ENCODE data around the gene EML4. TPM values are rescaled to one million over a fixed set of nuclear protein-coding genes. Genes with fewer than 3 reads are reported as not detected.

Gene EML4
- total RNA-seq, 1 experiment from 2014 or later: 107 TPM

DNA sequence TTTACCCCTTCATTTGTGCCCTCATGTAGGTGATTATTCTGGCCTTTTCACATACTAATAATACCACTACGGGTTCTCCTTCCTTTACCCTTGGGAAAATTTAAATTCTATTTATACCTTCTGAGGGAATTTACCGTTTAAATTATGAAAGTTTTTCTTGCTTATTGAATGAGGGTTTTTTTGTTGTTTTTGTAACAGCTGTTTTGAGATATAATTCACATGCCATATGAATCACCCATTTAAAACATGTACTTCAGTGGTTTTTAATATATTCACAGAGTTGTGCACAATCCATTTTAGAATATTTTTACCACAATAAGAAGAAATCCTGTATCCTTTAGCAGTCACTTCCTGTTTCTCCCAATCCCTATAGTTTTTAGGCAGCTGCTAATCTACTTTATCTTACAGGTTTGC is 54.7 kb downstream of the EML4 start:
- in situ Hi-C loops (cut with HindIII; ENCODE audit: low pct_unique_long_range_greater_than_20kb, low sequenced_read_pairs) (no loop called here), intact Hi-C loops (cut with micrococcal nuclease; ENCODE audit: unreplicated experiment) (no loop called here)
- Histone ChIP-seq H3K27me3 (ENCODE audit: control insufficient read depth, insufficient read depth, low read length) (no peaks in the 10 kb centered on the region), H3K4me1 (ENCODE audit: control insufficient read depth, insufficient read depth, low read length) (peaks cover 38% of the 10 kb centered on the region), H3K27ac (ENCODE audit: low read length) (peak overlapping the region; percentile 60), H3K9me3 (ENCODE audit: control insufficient read depth, insufficient read depth, low read depth, low read length) (no peaks in the 10 kb centered on the region), H3K36me3 (ENCODE audit: control insufficient read depth, insufficient read depth, low read length) (no peaks in the 10 kb centered on the region), H3K4me3 (ENCODE audit: low read depth in 2 of 2, low read length in 2 of 2) (no peak overlapping the region)
- TF ChIP-seq TCF7L2 (IDR thresholded peaks at IDR 0.05; ENCODE audit: low read depth, low read length) (no peak), SIN3A (IDR thresholded peaks at IDR 0.05; ENCODE audit: borderline replicate concordance, insufficient read depth, low read depth, low read length) (no peak), POLR2AphosphoS5 (IDR thresholded peaks at IDR 0.05; ENCODE audit: low read depth, low read length) (no peak)
- TF ChIP-seq, protein P1, sequence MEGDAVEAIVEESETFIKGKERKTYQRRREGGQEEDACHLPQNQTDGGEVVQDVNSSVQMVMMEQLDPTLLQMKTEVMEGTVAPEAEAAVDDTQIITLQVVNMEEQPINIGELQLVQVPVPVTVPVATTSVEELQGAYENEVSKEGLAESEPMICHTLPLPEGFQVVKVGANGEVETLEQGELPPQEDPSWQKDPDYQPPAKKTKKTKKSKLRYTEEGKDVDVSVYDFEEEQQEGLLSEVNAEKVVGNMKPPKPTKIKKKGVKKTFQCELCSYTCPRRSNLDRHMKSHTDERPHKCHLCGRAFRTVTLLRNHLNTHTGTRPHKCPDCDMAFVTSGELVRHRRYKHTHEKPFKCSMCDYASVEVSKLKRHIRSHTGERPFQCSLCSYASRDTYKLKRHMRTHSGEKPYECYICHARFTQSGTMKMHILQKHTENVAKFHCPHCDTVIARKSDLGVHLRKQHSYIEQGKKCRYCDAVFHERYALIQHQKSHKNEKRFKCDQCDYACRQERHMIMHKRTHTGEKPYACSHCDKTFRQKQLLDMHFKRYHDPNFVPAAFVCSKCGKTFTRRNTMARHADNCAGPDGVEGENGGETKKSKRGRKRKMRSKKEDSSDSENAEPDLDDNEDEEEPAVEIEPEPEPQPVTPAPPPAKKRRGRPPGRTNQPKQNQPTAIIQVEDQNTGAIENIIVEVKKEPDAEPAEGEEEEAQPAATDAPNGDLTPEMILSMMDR (IDR thresholded peaks at IDR 0.05): no peak
- TF ChIP-seq, protein P2, sequence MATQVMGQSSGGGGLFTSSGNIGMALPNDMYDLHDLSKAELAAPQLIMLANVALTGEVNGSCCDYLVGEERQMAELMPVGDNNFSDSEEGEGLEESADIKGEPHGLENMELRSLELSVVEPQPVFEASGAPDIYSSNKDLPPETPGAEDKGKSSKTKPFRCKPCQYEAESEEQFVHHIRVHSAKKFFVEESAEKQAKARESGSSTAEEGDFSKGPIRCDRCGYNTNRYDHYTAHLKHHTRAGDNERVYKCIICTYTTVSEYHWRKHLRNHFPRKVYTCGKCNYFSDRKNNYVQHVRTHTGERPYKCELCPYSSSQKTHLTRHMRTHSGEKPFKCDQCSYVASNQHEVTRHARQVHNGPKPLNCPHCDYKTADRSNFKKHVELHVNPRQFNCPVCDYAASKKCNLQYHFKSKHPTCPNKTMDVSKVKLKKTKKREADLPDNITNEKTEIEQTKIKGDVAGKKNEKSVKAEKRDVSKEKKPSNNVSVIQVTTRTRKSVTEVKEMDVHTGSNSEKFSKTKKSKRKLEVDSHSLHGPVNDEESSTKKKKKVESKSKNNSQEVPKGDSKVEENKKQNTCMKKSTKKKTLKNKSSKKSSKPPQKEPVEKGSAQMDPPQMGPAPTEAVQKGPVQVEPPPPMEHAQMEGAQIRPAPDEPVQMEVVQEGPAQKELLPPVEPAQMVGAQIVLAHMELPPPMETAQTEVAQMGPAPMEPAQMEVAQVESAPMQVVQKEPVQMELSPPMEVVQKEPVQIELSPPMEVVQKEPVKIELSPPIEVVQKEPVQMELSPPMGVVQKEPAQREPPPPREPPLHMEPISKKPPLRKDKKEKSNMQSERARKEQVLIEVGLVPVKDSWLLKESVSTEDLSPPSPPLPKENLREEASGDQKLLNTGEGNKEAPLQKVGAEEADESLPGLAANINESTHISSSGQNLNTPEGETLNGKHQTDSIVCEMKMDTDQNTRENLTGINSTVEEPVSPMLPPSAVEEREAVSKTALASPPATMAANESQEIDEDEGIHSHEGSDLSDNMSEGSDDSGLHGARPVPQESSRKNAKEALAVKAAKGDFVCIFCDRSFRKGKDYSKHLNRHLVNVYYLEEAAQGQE (IDR thresholded peaks at IDR 0.05; ENCODE audit: insufficient read depth in 1 of 2, low read depth in 2 of 2, low read length in 1 of 2): no peak
- no peak for DNase-seq (ENCODE audit: low read depth, low spot score)
- no TSS peak for BruUV-seq (replicated peaks)
- ChIA-PET CTCF (no interaction called here), POLR2A (no interaction called here)
- ATAC-seq: no peak

DNA sequence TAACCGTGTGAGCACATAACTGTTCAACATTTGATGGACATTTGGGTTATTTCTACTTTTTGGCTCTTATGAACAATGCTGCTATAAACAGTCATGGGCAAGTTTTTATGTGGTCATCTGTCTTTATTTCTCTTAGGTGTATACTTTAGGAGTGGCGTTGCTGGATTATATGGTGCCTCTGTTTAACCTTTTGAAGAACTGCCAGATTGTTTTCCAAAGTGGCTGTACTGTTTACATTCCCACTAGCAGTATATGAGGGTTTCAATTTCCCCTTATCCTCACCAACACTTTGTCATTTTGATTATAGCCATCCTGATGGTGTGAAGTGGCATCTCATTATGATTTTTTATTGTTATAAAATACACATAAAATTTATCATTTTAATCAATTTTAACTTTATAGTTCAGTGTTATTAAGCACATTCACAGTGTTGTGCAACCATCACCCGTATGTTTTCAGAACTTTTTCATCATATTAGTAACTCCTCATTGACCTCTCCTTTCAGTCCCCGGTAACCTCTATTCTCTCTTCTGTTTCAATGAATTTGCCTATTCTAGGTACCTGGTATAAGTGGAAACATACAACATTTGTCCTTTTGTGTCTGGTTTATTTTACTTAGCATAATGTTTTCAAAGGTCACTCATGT is 55.4 kb downstream of the EML4 start:
- TF ChIP-seq, protein P1 (IDR thresholded peaks at IDR 0.05): no peak
- TF ChIP-seq TCF7L2 (IDR thresholded peaks at IDR 0.05; ENCODE audit: low read depth, low read length): 0 out of 2 replicates have a peak, but pooled peaks have one; percentile 24
- H3K4me3 ChIP-seq (ENCODE audit: low read depth in 2 of 2, low read length in 2 of 2): no peak overlapping the region
- no TSS peak for BruUV-seq (replicated peaks)
- H3K36me3 ChIP-seq (ENCODE audit: control insufficient read depth, insufficient read depth, low read length): no peaks in the 10 kb centered on the region
- H3K9me3 ChIP-seq (ENCODE audit: control insufficient read depth, insufficient read depth, low read depth, low read length): no peaks in the 10 kb centered on the region
- H3K4me1 ChIP-seq (ENCODE audit: control insufficient read depth, insufficient read depth, low read length): peaks cover 40% of the 10 kb centered on the region
- intact Hi-C loops (cut with micrococcal nuclease; ENCODE audit: unreplicated experiment) (no loop called here), in situ Hi-C loops (cut with HindIII; ENCODE audit: low pct_unique_long_range_greater_than_20kb, low sequenced_read_pairs) (no loop called here)
- H3K27ac ChIP-seq (ENCODE audit: low read length): 0 out of 2 replicates have a peak overlapping the region, but pooled peaks have one; percentile 5
- ATAC-seq (no peak), DNase-seq (ENCODE audit: low read depth, low spot score) (no peak)
- H3K27me3 ChIP-seq (ENCODE audit: control insufficient read depth, insufficient read depth, low read length): no peaks in the 10 kb centered on the region
- ChIA-PET CTCF (no interaction called here), POLR2A (no interaction called here)

All from Panc1 (cell line).